K562 (cell line): ENCODE results near the gene RNF150. TPM values are rescaled to one million over a fixed set of nuclear protein-coding genes. Genes with fewer than 3 reads are reported as not detected.

Experiments
- ATAC-seq: fragments of 200-7000 bp; cut with Tn5 transposase; 3 replicates; pipeline ENCODE4 v1.9.1; 2020; ENCODE audit warnings: moderate library complexity
- BruUV-seq: library from RNA; stranded (reverse); fragments of 400-500 nt; replicated peaks from 2 replicates; lab custom pipeline; 2021; lab: Mats Ljungman, UMichigan
- CTCF ChIA-PET: fragments of 300-600 bp; formaldehyde crosslinking; extraction: SDS; loops from one replicate; lab custom pipeline; 2021; ENCODE audit warnings: low intra/inter-chr PET ratio; lab: Yijun Ruan, JAX
- POLR2A ChIA-PET: fragments of 300-600, 350-650 bp; sonication (Branson Sonifier 250); formaldehyde crosslinking; extraction: SDS; loops from one replicate; lab custom pipeline; 2021; ENCODE audit warnings: antibody characterized with exemption, inconsistent platforms; lab: Yijun Ruan, JAX
- DNase-seq, 4 experiments: peaks; one replicate each; pipeline versions ENCODE4 v3.0.0 to v3.0.0-alpha.2; 2011 to 2018; ENCODE audit warnings: low spot score in 3 of 4, mixed read lengths in 3 of 4; ENCODE audit errors: extremely low read depth in 1 of 4
- FAIRE-seq: peaks from 2 replicates; lab custom pipeline; 2011; peaks lifted over from hg19 to GRCh38; lab: Jason Lieb, UNC
- H2AFZ ChIP-seq: 2 replicates; pipeline ENCODE4 v1.6.0; 2011; ENCODE audit warnings: low read depth, low read length, control low read depth, inconsistent platforms
- H3K27ac ChIP-seq: fragments of 200-600 bp; 3 replicates; pipeline ENCODE4 v1.8.0; 2011; ENCODE audit warnings: low read depth, mild to moderate bottlenecking, control low read depth, inconsistent platforms, low read length, moderate library complexity, mixed read lengths; ENCODE audit errors: extremely low read depth
- H3K27me3 ChIP-seq, 2 experiments: fragments of 300-600 bp in 1 of 2; 2 replicates in 1 of 2; 3 replicates in 1 of 2; pipeline versions ENCODE4 v1.6.0 to v1.8.0; 2011; ENCODE audit warnings: inconsistent platforms in 2 of 2, low read length in 2 of 2, mild to moderate bottlenecking in 1 of 2, mixed read lengths in 1 of 2, moderate library complexity in 1 of 2; ENCODE audit not compliant: control insufficient read depth in 2 of 2, insufficient read depth in 2 of 2
- H3K36me3 ChIP-seq: fragments of 300-600 bp; 3 replicates; pipeline ENCODE4 v1.8.0; 2011; ENCODE audit warnings: mild to moderate bottlenecking, low read length, inconsistent platforms; ENCODE audit not compliant: control insufficient read depth, insufficient read depth
- H3K4me1 ChIP-seq, 2 experiments: fragments of 200-600 bp in 1 of 2; replicated peaks in 1 of 2; 2 replicates in 1 of 2; 3 replicates in 1 of 2; pipeline versions ENCODE4 v1.5.1 to v1.8.0; 2011; ENCODE audit warnings: inconsistent platforms in 2 of 2, low read length in 2 of 2, mild to moderate bottlenecking in 1 of 2, mixed read lengths in 1 of 2, moderate library complexity in 1 of 2; ENCODE audit not compliant: control insufficient read depth in 2 of 2, insufficient read depth in 2 of 2
- H3K4me2 ChIP-seq: 2 replicates; pipeline ENCODE4 v1.6.1; 2011; ENCODE audit warnings: low read length, control low read depth, inconsistent platforms, mixed read lengths; ENCODE audit not compliant: insufficient read depth
- H3K4me3 ChIP-seq: fragments of 200-600 bp; sonication (generic), shearing (Covaris generic); 2 replicates; pipeline ENCODE4 v1.5.1; 2016; ENCODE audit warnings: control low read depth, inconsistent platforms
- H3K79me2 ChIP-seq: fragments of 200-600 bp; 3 replicates; pipeline ENCODE4 v1.8.0; 2011; ENCODE audit warnings: low read length, inconsistent platforms; ENCODE audit not compliant: control insufficient read depth, insufficient read depth
- H3K9ac ChIP-seq, 2 experiments: 2 replicates each; pipeline versions ENCODE4 v1.6.0 to v1.6.1; 2011; ENCODE audit warnings: low read depth in 2 of 2, low read length in 2 of 2, control low read depth in 1 of 2, inconsistent platforms in 1 of 2, mild to moderate bottlenecking in 1 of 2, mixed read lengths in 1 of 2; ENCODE audit not compliant: insufficient read depth in 1 of 2
- H3K9me1 ChIP-seq: one replicate; pipeline ENCODE4 v1.6.0; 2011; ENCODE audit warnings: inconsistent platforms, mild to moderate bottlenecking, low read length, moderate library complexity; ENCODE audit not compliant: control insufficient read depth, insufficient read depth
- H3K9me3 ChIP-seq: replicated peaks from 2 replicates; pipeline ENCODE4 v1.5.1; 2011; ENCODE audit warnings: low read depth, low read length, inconsistent platforms; ENCODE audit not compliant: control insufficient read depth, insufficient read depth
- H4K20me1 ChIP-seq: replicated peaks from 2 replicates; pipeline ENCODE4 v1.6.1; 2011; ENCODE audit warnings: low read length, inconsistent platforms, mixed read lengths; ENCODE audit not compliant: control insufficient read depth, insufficient read depth
- BRF2 ChIP-seq: IDR thresholded peaks from 3 replicates; pipeline ENCODE4 v1.6.1; 2011; ENCODE audit warnings: borderline replicate concordance, mild to moderate bottlenecking; ENCODE audit not compliant: insufficient read length, insufficient read depth
- CCAR2 ChIP-seq: fragments of 200-400 bp; formaldehyde crosslinking; IDR thresholded peaks from 2 replicates; pipeline ENCODE4 v1.6.1; 2017; ENCODE audit warnings: mild to moderate bottlenecking, low read depth, low read length
- GABPB1 ChIP-seq: sonication (generic); formaldehyde crosslinking; IDR thresholded peaks from 2 replicates; pipeline ENCODE4 v1.8.0; 2022; ENCODE audit warnings: mild to moderate bottlenecking, missing genetic modification reagents
- HDGF ChIP-seq: fragments of 450-650 bp; IDR thresholded peaks from 2 replicates; pipeline ENCODE4 v1.6.1; 2016
- RERE ChIP-seq: sonication (generic); formaldehyde crosslinking; IDR thresholded peaks from 2 replicates; pipeline ENCODE4 v1.8.0; 2023; ENCODE audit warnings: missing genetic modification reagents, mild to moderate bottlenecking, borderline replicate concordance
- RHOXF2B ChIP-seq: fragments of 250-450 bp; sonication (Bioruptor Pico); conservative IDR thresholded peaks from 2 replicates; pipeline ENCODE4 v1.5.1; 2021
- YY1 ChIP-seq, 3 experiments: IDR thresholded peaks; 2 replicates each; pipeline ENCODE4 v1.6.1; 2011; ENCODE audit warnings: low read length in 2 of 3, mild to moderate bottlenecking in 2 of 3, moderate library complexity in 2 of 3, borderline replicate concordance in 1 of 3, control low read depth in 1 of 3, low read depth in 1 of 3; ENCODE audit not compliant: insufficient read depth in 3 of 3, insufficient replicate concordance in 2 of 3, control insufficient read depth in 1 of 3, insufficient read length in 1 of 3; ENCODE audit errors: extremely low read depth in 1 of 3
- ZFP91 ChIP-seq: sonication (generic); formaldehyde crosslinking; IDR thresholded peaks from 2 replicates; pipeline ENCODE4 v1.8.0; 2022; ENCODE audit warnings: mild to moderate bottlenecking, missing genetic modification reagents
- ZNF263 ChIP-seq: sonication (generic); formaldehyde crosslinking; IDR thresholded peaks from 2 replicates; pipeline ENCODE4 v1.8.0; 2022; ENCODE audit warnings: mild to moderate bottlenecking, missing genetic modification reagents, borderline replicate concordance
- WGBS: fragments of 100-300 bp; shearing (Covaris generic); methylation state at CpG from one replicate; pipeline ENCODE4 v1.1.6; 2016; ENCODE audit warnings: low coverage, mixed read lengths; ENCODE audit not compliant: insufficient coverage; ENCODE audit errors: missing lambda C conversion rate; 5-methylcytosine and 5-hydroxymethylcytosine counted together
- in situ Hi-C: fragments of 300-500 bp; cut with MboI; formaldehyde crosslinking; loops from 4 replicates; pipeline ENCODE4 v1.15.0; 2018; ENCODE audit warnings: inconsistent platforms, mixed read lengths
- intact Hi-C: fragments of 100-400 bp; cut with micrococcal nuclease; formaldehyde crosslinking; loops from 2 replicates; pipeline ENCODE4 v1.14.2; 2022
- polyA plus RNA-seq, 8 experiments: library from polyadenylated mRNA; depleted of rRNA in 4 of 8; stranded (reverse) in 5 of 8; unstranded in 3 of 8; fragments of >200 nt; fragmentation: Nextera tagmentation in 2 of 8; fragmentation: Illumina TruSeq in 1 of 8; extraction: Ambion mirVana in 2 of 8; extraction: Trizol in 1 of 8; gene quantifications; 2 replicates each; pipeline versions ENCODE4 v1.2.1 to v1.2.3, GENCODE V29; 2011 to 2014; ENCODE audit warnings: inconsistent platforms in 1 of 8, missing spikeins in 1 of 8
- total RNA-seq, 7 experiments: library from RNA; depleted of rRNA in 6 of 7; stranded (reverse); fragments of >200 nt in 6 of 7; fragmentation: Illumina TruSeq in 2 of 7; extraction: Trizol in 2 of 7; gene quantifications; 2 replicates each; pipeline versions ENCODE4 v1.2.1 to v1.2.3, GENCODE V29; 2011 to 2021; ENCODE audit warnings: low replicate concordance in 1 of 7

RNF150 gene
- total and polyA plus RNA-seq, 9 of the 15 experiments (the other 6 are each of a cell fraction or from before 2014, with no cell fraction given) = 0.09 TPM; not detected in 8

GRCh38 chr4:140935254-140935653 lies 198.0 kb downstream of the RNF150 start:
- in situ Hi-C loops = no loop called here

More at GRCh38 chr4:140935254-140935653, 198.0 kb downstream of the RNF150 start:
- TF ChIP-seq GABPB1 (CRISPR knock-in tag) (no peak), HDGF (no peak), RHOXF2B (no peak), CCAR2 (no peak), BRF2 (no peak), ZNF263 (CRISPR knock-in tag) (no peak), YY1 (IDR thresholded peaks at IDR 0.05; ENCODE audit: borderline replicate concordance in 1 of 3, control insufficient read depth in 1 of 3, extremely low read depth in 1 of 3, insufficient read depth in 3 of 3, insufficient read length in 1 of 3, insufficient replicate concordance in 2 of 3, low read depth in 1 of 3, low read length in 2 of 3) (no peak), RERE (no peak), ZFP91 (no peak)
- no peaks in the 10 kb centered on the region for H3K4me1 ChIP-seq
- H3K4me3 ChIP-seq = no peak overlapping the region
- ATAC-seq (no peak), FAIRE-seq (no peak), DNase-seq (no peak)
- CTCF ChIA-PET = no interaction called here
- H3K4me2 ChIP-seq = no peak overlapping the region
- no peaks in the 10 kb centered on the region for H3K79me2 ChIP-seq
- H3K9ac ChIP-seq = no peak overlapping the region
- no peaks in the 10 kb centered on the region; a peak in 1 of 5 replicates for H3K27me3 ChIP-seq
- WGBS = 2% methylated on average over 4 of the region's 4 CpGs
- H3K36me3 ChIP-seq = no peaks in the 10 kb centered on the region
- POLR2A ChIA-PET = no interaction called here
- H2AFZ ChIP-seq = no peak overlapping the region
- intact Hi-C loops = no loop called here
- no peaks in the 10 kb centered on the region for H3K9me1 ChIP-seq
- BruUV-seq = no TSS peak
- H3K27ac ChIP-seq = no peak overlapping the region
- no peaks in the 10 kb centered on the region for H3K9me3 ChIP-seq
- H4K20me1 ChIP-seq = no peaks in the 10 kb centered on the region
